A549 (cell line): ENCODE data around the gene NPM1.

Source experiments
- BHLHE40 ChIP-seq: IDR thresholded peaks from 2 replicates; pipeline ENCODE4 v1.6.1; 2012; ENCODE audit warnings: low read depth, low read length, inconsistent platforms
- CHD2 ChIP-seq: fragments of 150-350 bp; IDR thresholded peaks from 2 replicates; pipeline ENCODE4 v1.6.1; 2014; ENCODE audit warnings: low read length; ENCODE audit not compliant: partially characterized antibody
- EP300 ChIP-seq, 2 experiments: fragments of >200 bp; sonication (Bioruptor Twin); formaldehyde crosslinking; IDR thresholded peaks; 2 replicates in 1 of 2; 3 replicates in 1 of 2; pipeline ENCODE4 v1.6.1; 2016 to 2017
- HOXA7 ChIP-seq: fragments of 250-450 bp; sonication (Bioruptor Pico); IDR thresholded peaks from 2 replicates; pipeline ENCODE4 v1.5.0; 2020; ENCODE audit warnings: mild to moderate bottlenecking, moderate library complexity
- JUNB ChIP-seq: fragments of >200 bp; sonication (Bioruptor Twin); formaldehyde crosslinking; IDR thresholded peaks from 2 replicates; pipeline ENCODE4 v1.6.1; 2016
- MYC ChIP-seq: IDR thresholded peaks from 2 replicates; pipeline ENCODE4 v1.6.1; 2012; ENCODE audit warnings: mild to moderate bottlenecking, inconsistent platforms, low read length, improper control_type of control experiment, borderline replicate concordance
- POLR2A ChIP-seq: IDR thresholded peaks from 2 replicates; pipeline ENCODE4 v1.6.1; 2012; ENCODE audit warnings: mild to moderate bottlenecking, low read length
- RAD21 ChIP-seq, 2 experiments: fragments of >200 bp in 1 of 2; sonication (Bioruptor Twin) in 1 of 2; formaldehyde crosslinking in 1 of 2; IDR thresholded peaks in 1 of 2; conservative IDR thresholded peaks in 1 of 2; 2 replicates in 1 of 2; 3 replicates in 1 of 2; pipeline ENCODE4 v1.6.1; 2012 to 2018; ENCODE audit warnings: inconsistent platforms in 1 of 2
- RFX5 ChIP-seq: fragments of 450-650 bp; IDR thresholded peaks from 2 replicates; pipeline ENCODE4 v1.7.1; 2014; ENCODE audit warnings: antibody characterized with exemption, mild to moderate bottlenecking, moderate library complexity
- RNF2 ChIP-seq: fragments of 200-600 bp; sonication (generic); IDR thresholded peaks from 2 replicates; pipeline ENCODE4 v1.6.1; 2016; ENCODE audit warnings: low read depth, mild to moderate bottlenecking, antibody characterized with exemption, moderate library complexity, borderline replicate concordance
- SREBF2 ChIP-seq: fragments of 450-650 bp; IDR thresholded peaks from 2 replicates; pipeline ENCODE4 v1.6.1; 2014; ENCODE audit warnings: mild to moderate bottlenecking, moderate library complexity
- TF ChIP-seq, protein P1 (sequence below): fragments of >200 bp; sonication (Bioruptor Twin); formaldehyde crosslinking; IDR thresholded peaks from 3 replicates; pipeline ENCODE4 v1.5.1; 2016

DNA sequence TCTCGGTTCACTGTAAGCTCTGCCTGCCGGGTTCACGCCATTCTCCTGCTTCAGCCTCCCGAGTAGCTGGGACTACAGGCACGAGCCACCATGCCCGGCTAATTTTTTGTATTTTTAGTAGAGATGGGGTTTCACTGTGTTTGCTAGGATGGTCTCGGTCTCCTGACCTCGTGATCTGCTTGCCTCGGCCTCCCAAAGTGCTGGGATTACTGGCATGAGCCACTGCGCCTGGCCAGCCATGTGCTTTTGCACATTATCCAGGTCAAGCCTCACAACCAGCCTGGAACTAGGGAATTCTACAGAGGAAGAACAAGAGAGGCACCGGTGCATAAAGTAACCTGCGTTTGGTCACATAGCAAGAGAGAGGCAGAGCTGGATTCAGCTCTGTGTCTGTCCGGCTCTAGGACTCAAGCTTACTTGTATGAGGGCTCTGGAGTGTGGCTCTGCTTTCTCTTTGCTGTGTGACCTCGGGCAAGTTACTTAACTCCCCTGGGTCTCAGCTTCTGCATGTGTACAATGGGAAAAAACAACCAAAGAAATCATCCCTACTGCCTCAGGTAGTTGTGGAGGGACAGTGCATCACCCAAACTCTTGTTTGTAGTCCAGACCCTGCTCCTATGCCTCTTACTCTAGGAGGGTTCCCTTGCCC, 38.1 kb downstream of the NPM1 start:
- no peak for TF ChIP-seq POLR2A
- TF ChIP-seq, protein P1, sequence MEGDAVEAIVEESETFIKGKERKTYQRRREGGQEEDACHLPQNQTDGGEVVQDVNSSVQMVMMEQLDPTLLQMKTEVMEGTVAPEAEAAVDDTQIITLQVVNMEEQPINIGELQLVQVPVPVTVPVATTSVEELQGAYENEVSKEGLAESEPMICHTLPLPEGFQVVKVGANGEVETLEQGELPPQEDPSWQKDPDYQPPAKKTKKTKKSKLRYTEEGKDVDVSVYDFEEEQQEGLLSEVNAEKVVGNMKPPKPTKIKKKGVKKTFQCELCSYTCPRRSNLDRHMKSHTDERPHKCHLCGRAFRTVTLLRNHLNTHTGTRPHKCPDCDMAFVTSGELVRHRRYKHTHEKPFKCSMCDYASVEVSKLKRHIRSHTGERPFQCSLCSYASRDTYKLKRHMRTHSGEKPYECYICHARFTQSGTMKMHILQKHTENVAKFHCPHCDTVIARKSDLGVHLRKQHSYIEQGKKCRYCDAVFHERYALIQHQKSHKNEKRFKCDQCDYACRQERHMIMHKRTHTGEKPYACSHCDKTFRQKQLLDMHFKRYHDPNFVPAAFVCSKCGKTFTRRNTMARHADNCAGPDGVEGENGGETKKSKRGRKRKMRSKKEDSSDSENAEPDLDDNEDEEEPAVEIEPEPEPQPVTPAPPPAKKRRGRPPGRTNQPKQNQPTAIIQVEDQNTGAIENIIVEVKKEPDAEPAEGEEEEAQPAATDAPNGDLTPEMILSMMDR: no peak
- TF ChIP-seq RAD21 (conservative IDR thresholded peaks at IDR 0.05 in 1 of 2, IDR thresholded peaks at IDR 0.05 in 1 of 2): no peak
- no peak for TF ChIP-seq RFX5
- no peak for TF ChIP-seq HOXA7 (CRISPR knock-in tag)
- TF ChIP-seq MYC: no peak
- TF ChIP-seq CHD2: no peak
- TF ChIP-seq RNF2: no peak
- TF ChIP-seq JUNB: no peak
- TF ChIP-seq EP300 (IDR thresholded peaks at IDR 0.05): no peak
- no peak for TF ChIP-seq BHLHE40
- no peak for TF ChIP-seq SREBF2
